ENCODE results near the gene FBH1.
"Not testable (repeated sequence)": the region's sequence is repeated elsewhere in the genome, so short reads cannot be mapped to it uniquely, and the experiment has no call there.

DNA sequence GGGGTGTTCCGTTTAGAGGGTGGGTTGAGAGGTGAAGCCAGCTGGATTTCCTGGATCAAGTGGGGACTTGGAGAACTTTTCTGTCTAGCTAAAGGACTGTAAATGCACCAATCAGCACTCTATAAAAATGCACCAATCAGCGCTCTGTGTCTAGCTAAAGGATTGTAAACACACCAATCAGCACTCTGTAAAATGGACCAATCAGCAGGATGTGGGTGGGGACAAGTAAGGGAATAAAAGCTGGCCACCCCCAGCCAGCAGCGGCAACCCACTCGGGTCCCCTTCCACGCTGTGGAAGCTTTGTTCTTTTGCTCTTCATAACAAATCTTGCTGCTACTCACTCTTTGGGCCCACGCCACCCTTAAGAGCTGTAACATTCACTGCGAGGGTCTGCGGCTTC lies 21.7 kb upstream of the FBH1 start:
- TF ChIP-seq POLR2A (IDR thresholded peaks at IDR 0.05; ENCODE audit: low read length); GATA1 (IDR thresholded peaks at IDR 0.05; ENCODE audit: low read depth, low read length): not testable (repeated sequence)

All from erythroblast (primary cell).